WI38 (cell line): ENCODE results near the gene BIN1.

Source experiments
- H3K4me3 ChIP-seq: 2 replicates; pipeline ENCODE4 v1.5.1; 2011; ENCODE audit warnings: low read depth, mild to moderate bottlenecking, control low read depth, low read length
- CTCF ChIP-seq: IDR thresholded peaks from 2 replicates; pipeline ENCODE4 v1.5.1; 2012; ENCODE audit warnings: low read depth, mild to moderate bottlenecking, control low read depth, low read length

The BIN1 gene

GRCh38 chr2:127063701-127064590 lies 43.0 kb downstream of the BIN1 start:
- H3K4me3 ChIP-seq = no peak overlapping the region
- no peak for TF ChIP-seq CTCF

DNA sequence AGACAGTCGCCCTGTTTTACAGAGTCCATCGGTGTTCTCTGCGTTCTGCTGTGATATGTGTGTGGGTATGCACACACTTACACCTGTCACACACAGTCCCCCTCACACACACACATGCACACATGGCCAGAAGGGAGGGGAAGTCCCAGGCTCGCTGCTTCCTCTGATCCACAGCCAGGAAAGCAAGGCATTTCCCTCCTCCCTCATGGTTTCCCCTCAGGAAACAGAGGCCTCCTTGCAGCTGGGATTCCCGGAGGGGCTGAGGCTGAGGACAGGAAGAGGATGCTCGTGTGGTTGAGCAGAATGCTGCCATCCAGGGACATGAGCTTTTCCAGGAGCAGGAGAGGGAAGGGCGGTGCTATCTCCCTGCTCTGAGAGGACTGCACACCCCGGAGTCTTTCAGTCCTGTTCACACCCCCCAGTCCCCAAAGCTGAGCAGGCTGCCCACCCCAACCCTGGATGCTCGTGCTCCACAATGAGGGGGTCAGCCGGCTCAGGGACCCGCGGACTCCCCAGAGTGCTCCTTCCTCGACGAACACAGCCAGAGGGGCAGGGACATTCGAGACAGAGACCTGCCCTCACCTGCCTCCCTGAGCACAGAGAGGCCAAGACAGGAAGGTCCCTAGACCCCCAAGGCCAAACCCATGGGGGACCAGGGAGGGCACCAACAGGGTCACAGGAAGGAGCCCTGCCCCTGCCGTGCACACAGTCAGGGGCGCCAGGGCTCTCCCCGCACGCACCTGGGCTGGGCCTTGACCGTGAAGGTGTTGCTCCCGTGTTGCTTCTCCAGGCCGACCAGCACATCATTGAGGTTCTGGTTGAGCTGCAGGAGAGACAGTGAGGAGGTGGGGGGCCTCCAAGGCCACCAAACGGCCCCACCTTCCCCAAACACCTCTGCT lies 45.3 kb downstream of the BIN1 start:
- H3K4me3 ChIP-seq = no peak overlapping the region
- no peak for TF ChIP-seq CTCF

DNA sequence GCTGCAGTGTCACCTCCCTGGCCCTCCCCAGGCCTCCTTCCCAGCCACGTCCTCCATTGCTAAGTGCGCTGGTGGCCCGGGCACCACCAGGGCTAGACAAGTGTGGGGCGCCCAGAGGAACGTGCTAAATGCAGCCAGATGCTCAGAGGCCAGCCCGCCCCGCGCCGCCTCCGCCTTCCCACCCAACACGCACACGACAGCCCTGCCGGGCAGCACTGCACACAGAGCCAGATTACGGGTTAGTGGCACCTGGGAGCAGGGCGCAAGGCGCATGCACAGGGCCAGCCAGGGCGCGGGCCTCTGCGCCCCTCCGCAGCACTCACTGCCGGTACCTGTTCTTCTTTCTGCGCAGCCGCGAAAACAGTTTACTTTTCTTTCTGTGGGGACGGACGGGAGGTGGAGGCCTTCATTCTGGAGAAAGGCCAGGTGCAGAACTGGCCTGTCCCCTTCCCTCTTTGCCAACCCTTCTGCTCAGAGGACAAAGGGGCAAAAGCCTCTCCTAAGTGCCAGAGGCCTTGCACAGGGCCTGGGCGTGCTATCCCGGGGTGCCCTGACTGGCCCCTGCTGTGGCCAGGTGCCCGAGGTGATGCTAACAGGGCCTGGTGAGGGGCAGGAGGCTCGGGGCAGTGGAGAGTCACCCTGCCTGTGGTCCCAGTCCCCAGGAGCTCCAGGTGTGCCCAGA lies 46.5 kb downstream of the BIN1 start:
- TF ChIP-seq CTCF = no peak
- no peak overlapping the region for H3K4me3 ChIP-seq

- no peak for TF ChIP-seq CTCF
- no peak overlapping the region for H3K4me3 ChIP-seq
Observed at GRCh38 chr2:127059559-127059958, 47.4 kb downstream of the BIN1 start.

GRCh38 chr2:127058954-127059252 lies 48.1 kb downstream of the BIN1 start:
- no peak for TF ChIP-seq CTCF

GRCh38 chr2:127058246-127058953 lies 48.6 kb downstream of the BIN1 start:
- H3K4me3 ChIP-seq = no peak overlapping the region
- no peak for TF ChIP-seq CTCF

More at GRCh38 chr2:127058954-127059252, 48.1 kb downstream of the BIN1 start:
- H3K4me3 ChIP-seq = no peak overlapping the region
